Thyroid gland (tissue), 4 donors: ENCODE results near the gene NACA2. TPM values are rescaled to one million over a fixed set of nuclear protein-coding genes. Genes with fewer than 3 reads are reported as not detected.

ENCODE experiments used
- DNase-seq, 2 donors: peaks; one replicate each; pipeline ENCODE4 v3.0.0-alpha.2; 2019
- H3K27ac ChIP-seq, 3 donors: fragments of 200-600 bp; sonication (generic); 1 replicate in 2 of 3; 2 replicates in 1 of 3; pipeline ENCODE4 v1.5.1; 2016 to 2019; ENCODE audit warnings: mild to moderate bottlenecking in 1 of 3, moderate library complexity in 1 of 3
- H3K27me3 ChIP-seq: fragments of 200-600 bp; sonication (generic); one replicate; pipeline ENCODE4 v1.5.1; 2019
- H3K36me3 ChIP-seq, 2 donors: fragments of 200-600 bp; sonication (generic); one replicate each; pipeline ENCODE4 v1.5.1; 2016 to 2019
- H3K4me1 ChIP-seq, 2 donors: fragments of 200-600 bp; sonication (generic); one replicate each; pipeline ENCODE4 v1.5.1; 2017 to 2019
- H3K4me3 ChIP-seq, 3 donors: fragments of 200-600 bp; sonication (generic); replicated peaks in 1 of 3; 1 replicate in 2 of 3; 2 replicates in 1 of 3; pipeline ENCODE4 v1.5.1; 2016; ENCODE audit warnings: mild to moderate bottlenecking in 1 of 3
- H3K9me3 ChIP-seq: fragments of 200-600 bp; sonication (generic); one replicate; pipeline ENCODE4 v1.5.1; 2017
- POLR2A ChIP-seq, 2 donors: fragments of 450-650 bp; IDR thresholded peaks; one replicate each; pipeline ENCODE4 v1.6.1; 2017; ENCODE audit warnings: antibody characterized with exemption in 2 of 2, mild to moderate bottlenecking in 2 of 2, moderate library complexity in 1 of 2
- WGBS, 2 donors: methylation state at CpG; one replicate each; pipeline ENCODE4 v1.1.5; 2017; 5-methylcytosine and 5-hydroxymethylcytosine counted together
- intact Hi-C: fragments of 100-400 bp; cut with DNase I; formaldehyde crosslinking; loops from one replicate; pipeline ENCODE4 v1.15.1; 2023
- total RNA-seq, 4 donors: library from RNA; depleted of rRNA; stranded (reverse); fragments of >200 nt; gene quantifications; one replicate each; pipeline ENCODE4 v1.2.3, GENCODE V29; 2016
- TF ChIP-seq, protein P1 (sequence below), 6 experiments: fragments of 200-600 bp in 3 of 6; fragments of 450-650 bp in 3 of 6; sonication (generic) in 3 of 6; IDR thresholded peaks; one replicate each; pipeline ENCODE4 v1.5.1; 2016 to 2019; ENCODE audit warnings: antibody characterized with exemption in 6 of 6, mild to moderate bottlenecking in 2 of 6, inconsistent platforms in 1 of 6, moderate library complexity in 1 of 6

NACA2 gene
- total RNA-seq, 4 donors from 2014 or later: not detected

- Histone ChIP-seq H3K27me3 (no peaks in the 10 kb centered on the region), H3K36me3 (no peaks in the 10 kb centered on the region), H3K9me3 (no peaks in the 10 kb centered on the region), H3K4me3 (no peak overlapping the region), H3K27ac (no peak overlapping the region), H3K4me1 (no peaks in the 10 kb centered on the region)
- intact Hi-C loops: no loop called here
- TF ChIP-seq, protein P1, sequence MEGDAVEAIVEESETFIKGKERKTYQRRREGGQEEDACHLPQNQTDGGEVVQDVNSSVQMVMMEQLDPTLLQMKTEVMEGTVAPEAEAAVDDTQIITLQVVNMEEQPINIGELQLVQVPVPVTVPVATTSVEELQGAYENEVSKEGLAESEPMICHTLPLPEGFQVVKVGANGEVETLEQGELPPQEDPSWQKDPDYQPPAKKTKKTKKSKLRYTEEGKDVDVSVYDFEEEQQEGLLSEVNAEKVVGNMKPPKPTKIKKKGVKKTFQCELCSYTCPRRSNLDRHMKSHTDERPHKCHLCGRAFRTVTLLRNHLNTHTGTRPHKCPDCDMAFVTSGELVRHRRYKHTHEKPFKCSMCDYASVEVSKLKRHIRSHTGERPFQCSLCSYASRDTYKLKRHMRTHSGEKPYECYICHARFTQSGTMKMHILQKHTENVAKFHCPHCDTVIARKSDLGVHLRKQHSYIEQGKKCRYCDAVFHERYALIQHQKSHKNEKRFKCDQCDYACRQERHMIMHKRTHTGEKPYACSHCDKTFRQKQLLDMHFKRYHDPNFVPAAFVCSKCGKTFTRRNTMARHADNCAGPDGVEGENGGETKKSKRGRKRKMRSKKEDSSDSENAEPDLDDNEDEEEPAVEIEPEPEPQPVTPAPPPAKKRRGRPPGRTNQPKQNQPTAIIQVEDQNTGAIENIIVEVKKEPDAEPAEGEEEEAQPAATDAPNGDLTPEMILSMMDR (IDR thresholded peaks at IDR 0.05): no peak
- TF ChIP-seq POLR2A (IDR thresholded peaks at IDR 0.05): no peak
- WGBS, 2 donors: 81 to 83% methylated on average over 1 of the region's 1 CpG
- DNase-seq: no peak
Observed at GRCh38 chr17:61618950-61619349, 27.9 kb upstream of the NACA2 start.

DNA sequence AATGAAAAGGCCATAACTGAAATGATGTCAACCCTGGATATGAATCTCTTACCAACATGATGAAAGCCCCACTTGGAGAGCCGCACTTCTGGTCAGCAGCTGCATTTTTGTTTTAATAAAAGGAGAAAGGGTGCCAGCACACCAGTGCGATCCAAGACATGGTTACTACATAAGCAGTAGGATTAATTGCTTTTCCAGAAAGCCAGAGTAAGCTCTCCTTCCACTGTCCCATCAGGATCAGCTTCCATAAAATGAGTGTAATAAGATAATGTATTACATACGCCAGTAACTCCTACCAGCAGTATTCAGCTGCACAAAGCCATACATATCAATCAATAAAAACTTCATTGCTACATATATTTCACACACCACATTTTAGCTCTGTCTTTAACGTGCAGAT lies 26.3 kb upstream of the NACA2 start:
- H3K27ac ChIP-seq: no peak overlapping the region
- H3K4me1 ChIP-seq: no peaks in the 10 kb centered on the region
- no peak for DNase-seq
- no peaks in the 10 kb centered on the region for H3K27me3 ChIP-seq
- no peaks in the 10 kb centered on the region for H3K9me3 ChIP-seq
- no peaks in the 10 kb centered on the region for H3K36me3 ChIP-seq
- TF ChIP-seq, protein P1 (IDR thresholded peaks at IDR 0.05): no peak
- TF ChIP-seq POLR2A (IDR thresholded peaks at IDR 0.05): no peak
- no peak overlapping the region for H3K4me3 ChIP-seq
- WGBS, 2 donors: 69 to 81% methylated on average over 4 of the region's 4 CpGs
- intact Hi-C loops: no loop called here

GRCh38 chr17:61616783-61617182 lies 25.8 kb upstream of the NACA2 start:
- H3K27me3 ChIP-seq: no peaks in the 10 kb centered on the region
- WGBS, 2 donors: 69 to 77% methylated on average over 1 of the region's 1 CpG

GRCh38 chr17:61614219-61614618 lies 23.2 kb upstream of the NACA2 start:
- Histone ChIP-seq H3K27me3 (no peaks in the 10 kb centered on the region), H3K27ac (no peak overlapping the region), H3K4me1 (no peaks in the 10 kb centered on the region), H3K9me3 (no peaks in the 10 kb centered on the region), H3K4me3 (no peak overlapping the region), H3K36me3 (no peaks in the 10 kb centered on the region)
- no peak for DNase-seq
- no peak for TF ChIP-seq POLR2A (IDR thresholded peaks at IDR 0.05)
- TF ChIP-seq, protein P1 (IDR thresholded peaks at IDR 0.05): no peak
- intact Hi-C loops: no loop called here

More at GRCh38 chr17:61616783-61617182, 25.8 kb upstream of the NACA2 start:
- Histone ChIP-seq H3K36me3 (no peaks in the 10 kb centered on the region), H3K4me3 (no peak overlapping the region), H3K27ac (no peak overlapping the region), H3K4me1 (no peaks in the 10 kb centered on the region), H3K9me3 (no peaks in the 10 kb centered on the region)
- TF ChIP-seq, protein P1 (IDR thresholded peaks at IDR 0.05): no peak
- TF ChIP-seq POLR2A (IDR thresholded peaks at IDR 0.05): no peak
- no peak for DNase-seq
- intact Hi-C loops: no loop called here

DNA sequence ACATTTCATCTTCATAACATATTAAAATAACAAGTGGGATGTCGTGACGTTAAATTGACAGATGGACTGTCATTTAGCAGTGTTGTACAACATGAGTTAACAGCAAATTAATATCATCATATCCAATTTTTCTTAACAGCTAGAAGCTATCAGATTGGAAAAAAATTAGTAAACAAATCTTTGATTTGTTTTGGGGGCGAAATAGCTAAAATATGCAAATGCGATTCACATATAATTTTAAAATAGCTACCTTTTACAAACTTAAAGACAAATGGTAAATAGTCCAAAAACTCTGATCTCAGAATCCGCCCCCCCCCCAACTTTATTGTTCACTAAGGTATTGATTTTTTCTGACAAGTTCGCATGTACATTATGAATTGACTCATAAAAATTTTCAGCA lies 20.3 kb upstream of the NACA2 start:
- Histone ChIP-seq H3K4me1 (no peaks in the 10 kb centered on the region), H3K27me3 (no peaks in the 10 kb centered on the region), H3K9me3 (no peaks in the 10 kb centered on the region), H3K4me3 (no peak overlapping the region), H3K27ac (no peak overlapping the region), H3K36me3 (no peaks in the 10 kb centered on the region)
- WGBS, 2 donors: 87 to 89% methylated on average over 6 of the region's 6 CpGs
- no peak for DNase-seq
- intact Hi-C loops: no loop called here
- TF ChIP-seq POLR2A (IDR thresholded peaks at IDR 0.05): no peak
- TF ChIP-seq, protein P1 (IDR thresholded peaks at IDR 0.05): no peak
